PC-3 (cell line): ENCODE results near the gene PTBP2. TPM values are rescaled to one million over a fixed set of nuclear protein-coding genes. Genes with fewer than 3 reads are reported as not detected.

Source experiments
- ATAC-seq: fragments of 200-7000 bp; cut with Tn5 transposase; 2 replicates; pipeline ENCODE4 v1.9.1; 2020; ENCODE audit warnings: mild to moderate bottlenecking, moderate library complexity
- BruUV-seq: library from RNA; stranded (reverse); fragments of 400-500 nt; replicated peaks from 2 replicates; lab custom pipeline; 2021; lab: Mats Ljungman, UMichigan
- CTCF ChIA-PET: fragments of 300-600 bp; sonication (Branson Sonifier 250); formaldehyde crosslinking; loops from one replicate; lab custom pipeline; 2022; ENCODE audit warnings: antibody characterized with exemption; lab: Charles Lee
- POLR2A ChIA-PET: fragments of 300-600 bp; sonication (Branson Sonifier 250); formaldehyde crosslinking; loops from one replicate; lab custom pipeline; 2022; ENCODE audit warnings: antibody characterized with exemption; ENCODE audit not compliant: unreplicated experiment; lab: Charles Lee
- DNase-seq: peaks from one replicate; pipeline ENCODE4 v3.0.0-alpha.2; 2015
- H2AFZ ChIP-seq: fragments of 300-600 bp; sonication (generic); 2 replicates; pipeline ENCODE4 v1.6.0; 2016; ENCODE audit warnings: antibody characterized with exemption, low read length
- H3F3A ChIP-seq: fragments of 300-600 bp; sonication (generic); one replicate; pipeline ENCODE4 v1.6.0; 2017; ENCODE audit warnings: antibody characterized with exemption, low read length, control low read depth, mild to moderate bottlenecking; ENCODE audit not compliant: unreplicated experiment
- H3K27ac ChIP-seq: fragments of 300-600 bp; sonication (generic); 2 replicates; pipeline ENCODE4 v1.5.1; 2016; ENCODE audit warnings: mild to moderate bottlenecking, low read length
- H3K27me3 ChIP-seq: fragments of 300-600 bp; sonication (generic); 2 replicates; pipeline ENCODE4 v1.6.1; 2016; ENCODE audit warnings: low read length, mixed read lengths
- H3K36me3 ChIP-seq: fragments of 300-600 bp; sonication (generic); 2 replicates; pipeline ENCODE4 v1.6.1; 2016; ENCODE audit warnings: low read depth, mixed run types, low read length, mixed read lengths
- H3K4me1 ChIP-seq: fragments of 300-600 bp; sonication (generic); 2 replicates; pipeline ENCODE4 v1.5.1; 2016; ENCODE audit warnings: low read length; ENCODE audit not compliant: insufficient read depth
- H3K4me2 ChIP-seq: fragments of 300-600 bp; sonication (generic); 2 replicates; pipeline ENCODE4 v1.6.0; 2016; ENCODE audit warnings: low read length
- H3K4me3 ChIP-seq: fragments of 300-600 bp; sonication (generic); 2 replicates; pipeline ENCODE4 v1.5.1; 2016; ENCODE audit warnings: mild to moderate bottlenecking, low read length, mixed read lengths
- H3K79me2 ChIP-seq: fragments of 300-600 bp; sonication (generic); 2 replicates; pipeline ENCODE4 v1.6.1; 2017; ENCODE audit warnings: low read length, mixed read lengths
- H3K9ac ChIP-seq: fragments of 300-600 bp; sonication (generic); 2 replicates; pipeline ENCODE4 v1.6.0; 2016; ENCODE audit warnings: mild to moderate bottlenecking, low read length
- H3K9me2 ChIP-seq: fragments of 300-600 bp; sonication (generic); replicated peaks from 2 replicates; pipeline ENCODE4 v1.6.1; 2016; ENCODE audit warnings: mixed run types, low read length, mixed read lengths
- H3K9me3 ChIP-seq: fragments of 300-600 bp; sonication (generic); 2 replicates; pipeline ENCODE4 v1.6.1; 2016; ENCODE audit warnings: low read length, mixed read lengths
- H4K20me1 ChIP-seq: fragments of 300-600 bp; sonication (generic); 2 replicates; pipeline ENCODE4 v1.6.1; 2016; ENCODE audit warnings: low read length, mixed read lengths
- EZH2 ChIP-seq: fragments of 300-600 bp; sonication (generic); IDR thresholded peaks from one replicate; pipeline ENCODE4 v1.6.1; 2017; ENCODE audit warnings: antibody characterized with exemption, mild to moderate bottlenecking, low read length; ENCODE audit not compliant: unreplicated experiment
- EZH2phosphoT487 ChIP-seq: fragments of 300-600 bp; sonication (generic); IDR thresholded peaks from 2 replicates; pipeline ENCODE4 v1.6.1; 2018; ENCODE audit warnings: mild to moderate bottlenecking, antibody characterized with exemption, low read length, borderline replicate concordance
- intact Hi-C: fragments of 100-400 bp; cut with micrococcal nuclease; formaldehyde crosslinking; loops from 2 replicates; pipeline ENCODE4 v1.9.0; 2023
- total RNA-seq: library from RNA; depleted of rRNA; stranded (reverse); fragments of >200 nt; gene quantifications from 2 replicates; pipeline ENCODE4 v1.2.3, GENCODE V29; 2014
- TF ChIP-seq, protein P1 (sequence below): fragments of 300-600 bp; sonication (generic); conservative IDR thresholded peaks from 2 replicates; pipeline ENCODE4 v1.5.1; 2017; ENCODE audit warnings: antibody characterized with exemption, low read depth, mild to moderate bottlenecking, low read length

The PTBP2 gene
- total RNA-seq, 1 experiment from 2014 or later = 18.6 TPM

DNA sequence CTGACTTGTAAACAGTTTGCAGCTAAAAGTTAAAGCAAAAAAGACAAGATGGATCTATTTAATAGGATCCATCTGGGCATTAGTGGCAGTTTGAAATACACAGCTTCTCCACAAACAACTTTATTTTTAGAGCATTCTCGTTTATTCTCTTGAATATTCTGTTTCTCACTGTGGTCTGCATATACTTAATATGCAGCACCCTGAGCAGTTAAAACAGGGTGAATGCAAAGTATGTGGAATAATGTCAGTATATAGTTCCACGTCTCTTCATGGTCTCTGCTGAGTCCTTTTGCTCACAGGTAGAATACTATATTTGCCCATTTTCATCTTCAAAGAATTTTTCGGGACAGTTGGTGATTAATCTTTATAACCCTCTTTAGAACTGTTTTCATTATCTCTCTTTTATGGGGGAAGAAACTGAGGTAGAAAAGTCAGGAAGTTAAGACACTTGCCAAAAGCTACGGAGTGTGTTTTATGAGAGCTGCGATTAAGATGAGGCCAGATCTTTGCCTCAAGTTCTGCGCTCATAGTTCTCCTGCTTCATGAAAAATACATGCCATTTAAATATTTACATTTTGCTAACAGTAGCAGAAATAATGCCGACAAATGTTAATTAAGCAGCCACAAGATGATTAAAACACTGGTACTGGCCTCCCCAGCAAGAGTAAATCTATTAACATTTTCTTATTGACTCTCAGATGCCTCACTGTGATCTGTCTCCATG is 115.6 kb downstream of the PTBP2 start:
- no peak overlapping the region for H3K4me3 ChIP-seq
- H3K4me1 ChIP-seq = no peaks in the 10 kb centered on the region
- TF ChIP-seq EZH2 = no peak
- TF ChIP-seq, protein P1, sequence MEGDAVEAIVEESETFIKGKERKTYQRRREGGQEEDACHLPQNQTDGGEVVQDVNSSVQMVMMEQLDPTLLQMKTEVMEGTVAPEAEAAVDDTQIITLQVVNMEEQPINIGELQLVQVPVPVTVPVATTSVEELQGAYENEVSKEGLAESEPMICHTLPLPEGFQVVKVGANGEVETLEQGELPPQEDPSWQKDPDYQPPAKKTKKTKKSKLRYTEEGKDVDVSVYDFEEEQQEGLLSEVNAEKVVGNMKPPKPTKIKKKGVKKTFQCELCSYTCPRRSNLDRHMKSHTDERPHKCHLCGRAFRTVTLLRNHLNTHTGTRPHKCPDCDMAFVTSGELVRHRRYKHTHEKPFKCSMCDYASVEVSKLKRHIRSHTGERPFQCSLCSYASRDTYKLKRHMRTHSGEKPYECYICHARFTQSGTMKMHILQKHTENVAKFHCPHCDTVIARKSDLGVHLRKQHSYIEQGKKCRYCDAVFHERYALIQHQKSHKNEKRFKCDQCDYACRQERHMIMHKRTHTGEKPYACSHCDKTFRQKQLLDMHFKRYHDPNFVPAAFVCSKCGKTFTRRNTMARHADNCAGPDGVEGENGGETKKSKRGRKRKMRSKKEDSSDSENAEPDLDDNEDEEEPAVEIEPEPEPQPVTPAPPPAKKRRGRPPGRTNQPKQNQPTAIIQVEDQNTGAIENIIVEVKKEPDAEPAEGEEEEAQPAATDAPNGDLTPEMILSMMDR = no peak
- TF ChIP-seq EZH2phosphoT487 = no peak
- no peak for DNase-seq
- no peaks in the 10 kb centered on the region for H4K20me1 ChIP-seq
- no peaks in the 10 kb centered on the region for H3K9me2 ChIP-seq
- ChIA-PET CTCF (no interaction called here), POLR2A (no interaction called here)
- H3K27ac ChIP-seq = no peak overlapping the region
- no peaks in the 10 kb centered on the region for H3K36me3 ChIP-seq
- intact Hi-C loops = no loop called here
- no peaks in the 10 kb centered on the region for H3K27me3 ChIP-seq
- BruUV-seq = no TSS peak
- H3F3A ChIP-seq = no peaks in the 10 kb centered on the region
- H2AFZ ChIP-seq = no peak overlapping the region
- H3K4me2 ChIP-seq = no peak overlapping the region
- no peak overlapping the region for H3K9ac ChIP-seq
- H3K9me3 ChIP-seq = no peaks in the 10 kb centered on the region
- ATAC-seq = no peak
- no peaks in the 10 kb centered on the region for H3K79me2 ChIP-seq

DNA sequence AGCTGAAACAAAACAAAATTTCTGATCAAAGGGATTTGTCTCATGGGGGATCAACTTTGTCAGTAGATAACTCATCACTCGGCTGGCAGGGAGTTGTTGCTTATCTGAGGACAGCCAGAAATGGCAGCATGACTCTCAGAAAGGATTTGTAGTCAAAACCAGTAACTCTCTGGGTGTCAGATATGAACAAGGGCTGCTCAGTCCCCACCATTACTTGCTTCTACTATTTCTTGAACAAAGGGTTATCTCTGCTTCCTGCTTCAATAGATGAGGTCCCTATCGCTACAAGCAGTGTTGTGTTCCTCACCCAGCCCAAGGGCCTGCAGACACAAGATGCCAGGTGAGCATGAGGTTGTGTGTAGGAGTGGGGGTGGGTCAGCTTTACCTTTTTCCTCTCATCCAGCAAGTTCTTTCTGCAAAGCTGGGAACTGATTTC is 116.2 kb downstream of the PTBP2 start:
- H4K20me1 ChIP-seq = no peaks in the 10 kb centered on the region
- H3K9me3 ChIP-seq = no peaks in the 10 kb centered on the region
- H3K4me2 ChIP-seq = no peak overlapping the region
- no peaks in the 10 kb centered on the region for H3K79me2 ChIP-seq
- no peaks in the 10 kb centered on the region for H3K9me2 ChIP-seq
- H3K27me3 ChIP-seq = no peaks in the 10 kb centered on the region
- H3K9ac ChIP-seq = no peak overlapping the region
- BruUV-seq = no TSS peak
- no peaks in the 10 kb centered on the region for H3K36me3 ChIP-seq
- DNase-seq = no peak
- H3F3A ChIP-seq = no peaks in the 10 kb centered on the region
- no peak overlapping the region for H3K4me3 ChIP-seq
- no peak for ATAC-seq
- H2AFZ ChIP-seq = no peak overlapping the region
- H3K4me1 ChIP-seq = no peaks in the 10 kb centered on the region
- H3K27ac ChIP-seq = no peak overlapping the region
- intact Hi-C loops = no loop called here
- ChIA-PET POLR2A (no interaction called here), CTCF (no interaction called here)
- TF ChIP-seq EZH2phosphoT487 (no peak), EZH2 (no peak)
- TF ChIP-seq, protein P1 = no peak

DNA sequence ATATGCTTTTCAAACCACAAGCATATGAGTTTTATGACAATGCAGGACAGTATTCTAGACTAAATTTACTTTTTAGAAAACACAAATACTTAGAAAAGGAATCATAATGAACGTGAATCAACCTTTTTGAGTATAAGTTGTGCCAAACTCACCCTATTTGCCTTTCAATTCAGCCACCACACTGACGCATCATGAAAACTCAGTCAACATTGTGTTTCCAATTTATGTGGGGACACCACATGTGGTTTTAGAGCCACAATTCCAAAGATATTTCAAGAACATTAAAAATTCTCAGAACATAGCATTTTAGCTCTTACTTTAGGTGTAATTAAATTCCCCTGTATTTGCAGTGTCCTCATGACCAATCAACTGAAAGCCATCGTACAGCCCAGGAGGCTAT is 118.8 kb downstream of the PTBP2 start:
- Histone ChIP-seq H3K36me3 (no peaks in the 10 kb centered on the region), H3K4me1 (no peaks in the 10 kb centered on the region), H2AFZ (no peak overlapping the region), H3K4me3 (no peak overlapping the region), H3K27me3 (no peaks in the 10 kb centered on the region), H3K9me3 (no peaks in the 10 kb centered on the region), H4K20me1 (no peaks in the 10 kb centered on the region), H3K79me2 (no peaks in the 10 kb centered on the region), H3K4me2 (no peak overlapping the region), H3K9me2 (no peaks in the 10 kb centered on the region), H3K9ac (no peak overlapping the region), H3K27ac (no peak overlapping the region), H3F3A (no peaks in the 10 kb centered on the region)
- ATAC-seq = no peak
- BruUV-seq = no TSS peak
- intact Hi-C loops = no loop called here
- no peak for DNase-seq
- ChIA-PET CTCF (no interaction called here), POLR2A (no interaction called here)
- TF ChIP-seq, protein P1 = no peak
- TF ChIP-seq EZH2 (no peak), EZH2phosphoT487 (no peak)
